Fibroblast of lung (primary cell): ENCODE results near the gene GAREM2.

Experiments
- CTCF ChIP-seq, 2 donors: IDR thresholded peaks in 1 of 2; conservative IDR thresholded peaks in 1 of 2; 1 replicate in 1 of 2; 2 replicates in 1 of 2; pipeline ENCODE4 v1.5.1; 2011 to 2012; ENCODE audit warnings: low read length in 2 of 2, control low read depth in 1 of 2, inconsistent platforms in 1 of 2, low read depth in 1 of 2, mild to moderate bottlenecking in 1 of 2
- EZH2 ChIP-seq: IDR thresholded peaks from 2 replicates; pipeline ENCODE4 v1.5.1; 2012; ENCODE audit warnings: low read length, control low read depth, mild to moderate bottlenecking; ENCODE audit errors: missing control alignments

DNA sequence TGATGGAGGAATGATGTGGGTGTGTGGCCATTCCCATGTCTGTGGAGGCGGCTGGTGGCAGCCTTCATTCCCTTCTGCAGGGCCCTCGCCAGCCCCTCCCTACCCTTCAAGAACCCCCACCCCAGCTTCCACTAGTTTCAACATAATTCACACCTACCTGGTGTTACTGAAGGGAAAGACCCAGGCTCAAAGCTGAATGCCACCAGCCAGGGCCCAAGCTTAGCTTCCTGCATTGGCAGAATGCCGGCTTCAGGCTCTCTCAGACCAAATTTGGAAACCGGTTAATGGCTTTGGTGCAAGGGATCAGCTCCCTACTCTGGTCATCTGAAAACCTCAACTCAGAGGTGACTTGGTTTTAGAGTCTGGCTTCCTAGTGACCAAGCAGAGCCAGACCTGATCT, 16.9 kb downstream of the GAREM2 start:
- no peak for TF ChIP-seq CTCF (conservative IDR thresholded peaks at IDR 0.05 in 1 of 2, IDR thresholded peaks at IDR 0.05 in 1 of 2; ENCODE audit: low read depth in 1 of 2, low read length in 2 of 2)
- no peak for TF ChIP-seq EZH2
